SK-N-SH (cell line): ENCODE measurements around the gene MTG1.

Experiments
- CHD2 ChIP-seq: fragments of 150-350 bp; IDR thresholded peaks from 2 replicates; pipeline ENCODE4 v1.6.1; 2018; ENCODE audit warnings: low read length; ENCODE audit not compliant: partially characterized antibody
- EZH2phosphoT487 ChIP-seq: fragments of 200-600 bp; sonication (generic); IDR thresholded peaks from 2 replicates; pipeline ENCODE4 v1.6.1; 2017; ENCODE audit warnings: low read depth, mixed run types, mild to moderate bottlenecking, antibody characterized with exemption, moderate library complexity, borderline replicate concordance
- MAX ChIP-seq: IDR thresholded peaks from 2 replicates; pipeline ENCODE4 v1.4.0; 2012; ENCODE audit warnings: low read depth
- MEF2A ChIP-seq: IDR thresholded peaks from 2 replicates; pipeline ENCODE4 v1.4.0; 2012; ENCODE audit warnings: low read depth, borderline replicate concordance
- POLR2AphosphoS5 ChIP-seq: IDR thresholded peaks from 2 replicates; pipeline ENCODE4 v1.6.1; 2012; ENCODE audit warnings: low read depth, low read length
- SIN3A ChIP-seq: IDR thresholded peaks from 2 replicates; pipeline ENCODE4 v1.6.1; 2012; ENCODE audit warnings: low read depth, mild to moderate bottlenecking, low read length, moderate library complexity, borderline replicate concordance
- TEAD4 ChIP-seq: IDR thresholded peaks from 2 replicates; pipeline ENCODE4 v1.4.0; 2012; ENCODE audit warnings: mild to moderate bottlenecking, borderline replicate concordance; ENCODE audit not compliant: insufficient read depth
- YY1 ChIP-seq: IDR thresholded peaks from 2 replicates; pipeline ENCODE4 v1.4.0; 2012; ENCODE audit warnings: low read depth, mild to moderate bottlenecking
- ZBTB33 ChIP-seq: IDR thresholded peaks from 2 replicates; pipeline ENCODE4 v1.4.0; 2012; ENCODE audit warnings: low read depth, borderline replicate concordance
- TF ChIP-seq, protein P1 (sequence below): fragments of 200-600 bp; sonication (generic); IDR thresholded peaks from 2 replicates; pipeline ENCODE4 v1.6.1; 2017; ENCODE audit warnings: antibody characterized with exemption, mild to moderate bottlenecking, moderate library complexity

DNA sequence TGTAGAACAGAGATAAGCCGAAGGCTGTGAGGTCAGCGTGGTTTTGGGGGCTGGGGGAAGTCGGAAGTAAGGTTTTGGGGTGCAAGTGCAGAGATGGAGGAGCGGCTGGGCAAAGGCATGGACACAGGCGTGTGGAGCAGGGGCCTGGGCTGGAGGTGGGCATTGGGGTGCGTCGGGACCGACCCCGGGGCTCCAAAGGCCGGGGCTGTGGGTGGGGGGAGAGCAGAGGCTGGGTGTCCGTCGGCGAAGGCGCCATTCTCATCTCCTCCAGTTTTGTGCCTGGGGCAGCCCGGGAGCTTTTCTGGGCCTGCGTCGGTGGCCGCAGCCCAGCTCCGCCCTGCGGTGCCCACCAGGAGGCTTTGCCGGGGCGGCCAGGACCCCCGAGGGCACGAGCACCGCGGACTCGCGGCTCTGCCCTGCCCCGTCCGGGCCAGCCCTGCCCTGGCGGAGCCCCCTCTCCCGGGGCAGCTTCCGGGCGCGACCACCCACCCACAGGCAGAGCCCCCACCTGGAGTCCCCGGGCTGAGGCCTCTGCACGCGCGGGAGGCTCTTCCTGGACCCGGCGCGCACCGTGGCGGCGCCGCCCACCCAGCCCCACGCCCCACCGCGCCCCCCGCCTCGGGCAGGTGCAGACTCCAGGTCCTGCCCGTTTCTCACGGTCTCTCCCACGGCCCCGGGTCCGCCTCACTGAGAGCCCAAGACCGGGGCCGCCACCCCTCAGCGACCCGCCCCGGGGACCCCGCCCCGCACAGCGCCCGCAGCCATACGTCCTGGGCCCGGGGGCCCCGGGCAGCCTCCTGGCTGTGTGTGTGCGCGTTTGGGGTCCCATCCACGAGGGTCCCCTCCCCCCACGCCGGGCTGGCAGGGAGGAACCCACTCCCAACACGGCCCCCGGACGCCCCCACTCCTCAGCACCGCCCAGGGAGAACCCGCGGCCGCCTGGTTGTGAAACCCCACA is 52.1 kb downstream of the MTG1 start:
- TF ChIP-seq, protein P1, sequence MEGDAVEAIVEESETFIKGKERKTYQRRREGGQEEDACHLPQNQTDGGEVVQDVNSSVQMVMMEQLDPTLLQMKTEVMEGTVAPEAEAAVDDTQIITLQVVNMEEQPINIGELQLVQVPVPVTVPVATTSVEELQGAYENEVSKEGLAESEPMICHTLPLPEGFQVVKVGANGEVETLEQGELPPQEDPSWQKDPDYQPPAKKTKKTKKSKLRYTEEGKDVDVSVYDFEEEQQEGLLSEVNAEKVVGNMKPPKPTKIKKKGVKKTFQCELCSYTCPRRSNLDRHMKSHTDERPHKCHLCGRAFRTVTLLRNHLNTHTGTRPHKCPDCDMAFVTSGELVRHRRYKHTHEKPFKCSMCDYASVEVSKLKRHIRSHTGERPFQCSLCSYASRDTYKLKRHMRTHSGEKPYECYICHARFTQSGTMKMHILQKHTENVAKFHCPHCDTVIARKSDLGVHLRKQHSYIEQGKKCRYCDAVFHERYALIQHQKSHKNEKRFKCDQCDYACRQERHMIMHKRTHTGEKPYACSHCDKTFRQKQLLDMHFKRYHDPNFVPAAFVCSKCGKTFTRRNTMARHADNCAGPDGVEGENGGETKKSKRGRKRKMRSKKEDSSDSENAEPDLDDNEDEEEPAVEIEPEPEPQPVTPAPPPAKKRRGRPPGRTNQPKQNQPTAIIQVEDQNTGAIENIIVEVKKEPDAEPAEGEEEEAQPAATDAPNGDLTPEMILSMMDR = no peak
- TF ChIP-seq EZH2phosphoT487 (no peak), ZBTB33 (no peak), MEF2A (no peak), SIN3A (no peak), POLR2AphosphoS5 (no peak), TEAD4 (no peak), YY1 (no peak), MAX (no peak), CHD2 (no peak)
